Activated CD4-positive, CD25-positive, alpha-beta regulatory T cell (primary cell): ENCODE data around the gene ADAM10.
"Not testable (repeated sequence)": the region's sequence is repeated elsewhere in the genome, so short reads cannot be mapped to it uniquely, and the experiment has no call there.

Source experiments
- DNase-seq, 4 experiments: peaks; one replicate each; lab custom pipeline; 2025; lab: John Stamatoyannopoulos, UW

ADAM10 gene

GRCh38 chr15:58677426-58677825, 72.1 kb downstream of the ADAM10 start:
- no peak for DNase-seq

GRCh38 chr15:58676766-58677165, 72.7 kb downstream of the ADAM10 start:
- no peak for DNase-seq

GRCh38 chr15:58671186-58671585, 78.3 kb downstream of the ADAM10 start:
- DNase-seq, result no peak

DNA sequence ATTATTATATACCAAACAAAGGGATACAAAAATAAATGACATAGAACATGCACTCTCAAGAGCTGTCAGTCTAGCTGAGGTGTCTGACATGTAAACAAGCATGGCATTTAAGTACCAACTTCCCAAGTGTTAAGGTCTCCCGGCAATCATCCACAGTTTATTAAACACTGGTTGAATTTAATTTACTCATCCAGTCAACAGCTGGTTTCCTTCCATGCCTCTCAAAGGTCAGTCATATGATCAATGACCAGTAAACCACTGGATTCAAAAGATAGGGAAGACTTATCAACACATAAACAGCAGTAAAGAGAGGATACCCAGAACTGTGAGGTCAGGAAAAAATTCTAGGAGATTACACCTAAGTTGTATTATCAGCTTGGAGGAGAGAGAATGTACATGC, 80.4 kb downstream of the ADAM10 start:
- no peak for DNase-seq

GRCh38 chr15:58666957-58667356, 82.5 kb downstream of the ADAM10 start:
- no peak for DNase-seq

DNA sequence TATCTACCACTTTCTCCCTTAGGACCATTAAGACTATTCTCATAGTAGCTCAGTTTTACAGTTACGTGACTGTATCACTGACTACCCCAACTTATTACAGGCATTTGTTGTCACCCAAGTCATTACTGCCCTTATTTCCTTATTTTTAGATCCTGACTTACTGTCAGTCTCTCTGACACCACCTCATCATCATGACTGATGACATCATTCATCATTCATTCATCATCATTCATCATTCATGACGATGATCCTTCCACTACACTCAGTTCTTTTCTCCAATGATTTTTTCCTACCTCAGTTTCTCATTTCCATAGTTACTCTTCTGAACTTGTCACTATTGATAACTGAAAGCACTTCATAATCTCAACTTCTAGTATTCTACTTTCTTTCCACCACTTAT, 83.8 kb downstream of the ADAM10 start:
- DNase-seq, result no peak

DNA sequence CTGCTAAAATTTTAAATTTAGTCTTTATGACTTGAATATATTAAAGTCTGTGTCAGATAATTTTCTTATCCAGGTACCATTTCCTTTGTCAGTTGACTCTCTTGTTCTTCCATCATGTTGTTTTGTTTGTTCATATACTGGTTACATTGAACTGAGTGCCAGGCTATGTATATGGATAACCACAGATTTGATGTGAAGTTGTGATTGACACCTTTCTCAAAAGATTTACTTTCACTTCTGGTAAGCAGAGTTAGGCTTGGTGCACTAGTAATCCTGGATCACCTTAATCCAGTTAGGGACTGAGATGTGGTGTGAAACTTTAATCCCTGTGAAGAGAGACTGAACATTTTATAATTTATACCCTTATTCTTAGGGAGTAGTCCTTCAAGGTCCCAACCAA, 99.4 kb downstream of the ADAM10 start:
- DNase-seq, result no peak

- DNase-seq, result no peak
These were observed 100.3 kb downstream of the ADAM10 start for GRCh38 chr15:58649175-58649574.

DNA sequence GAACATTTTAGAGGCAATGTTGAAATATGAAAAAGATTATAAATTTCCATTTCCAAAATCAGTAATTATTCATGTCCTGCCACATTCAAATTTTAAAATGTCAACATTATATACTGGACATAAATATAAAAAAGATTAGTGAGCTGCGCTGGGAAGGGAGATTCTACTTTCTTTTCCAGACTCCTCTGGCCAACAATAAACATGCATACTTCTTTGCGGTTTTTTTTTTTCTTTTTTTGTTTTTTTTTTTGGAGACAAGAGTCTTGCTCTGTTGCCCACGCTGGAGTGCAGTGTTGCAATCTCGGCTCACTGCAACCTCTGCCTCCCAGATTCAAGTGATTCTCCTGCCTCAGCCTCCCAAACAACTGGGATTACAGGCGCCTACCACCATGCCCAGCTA, 105.5 kb downstream of the ADAM10 start:
- DNase-seq, result no peak

DNA sequence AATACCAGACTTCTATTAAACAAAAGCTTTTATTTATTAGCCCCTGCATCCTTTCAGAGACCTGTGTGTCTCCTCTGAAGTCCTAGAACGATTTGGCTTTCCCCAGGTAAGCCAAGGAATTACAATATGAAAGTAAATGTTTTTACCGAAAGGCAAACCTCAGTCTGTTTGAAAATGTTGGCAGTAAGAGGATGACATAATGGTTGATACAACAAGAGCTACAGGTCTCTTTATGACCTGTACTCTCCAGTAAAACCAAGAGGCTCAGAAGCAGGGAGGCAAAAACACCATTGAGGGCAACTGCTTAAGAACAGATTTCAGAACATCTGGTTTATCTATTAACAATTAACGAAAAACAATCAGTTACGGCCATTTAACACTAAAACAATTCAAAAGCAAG, 107.8 kb downstream of the ADAM10 start:
- DNase-seq, result no peak

DNA sequence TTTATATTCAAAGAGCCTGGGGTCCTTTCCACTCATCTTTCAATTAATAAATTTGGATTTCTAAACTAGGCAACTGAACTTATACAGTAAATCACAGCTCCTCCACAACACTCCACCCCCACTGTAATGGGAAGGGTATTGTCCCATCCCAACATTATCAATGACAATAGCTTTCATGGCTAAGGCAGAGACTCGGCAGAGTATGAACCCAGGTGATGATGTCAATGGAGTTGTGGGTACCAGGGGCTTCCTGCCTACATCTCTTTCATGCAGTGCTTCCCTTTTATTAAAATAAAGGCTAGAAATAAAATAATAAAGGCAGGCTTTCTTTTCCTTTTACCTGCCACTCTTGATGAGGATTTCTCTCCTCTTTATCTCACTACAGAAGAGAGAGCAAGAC, 109.5 kb downstream of the ADAM10 start:
- no peak for DNase-seq

- no peak for DNase-seq
These were observed 110.3 kb downstream of the ADAM10 start for GRCh38 chr15:58639002-58639756.

- no peak for DNase-seq
These were observed 116.7 kb downstream of the ADAM10 start for GRCh38 chr15:58632789-58633188.

GRCh38 chr15:58631319-58631718, 118.2 kb downstream of the ADAM10 start:
- no peak for DNase-seq

DNA sequence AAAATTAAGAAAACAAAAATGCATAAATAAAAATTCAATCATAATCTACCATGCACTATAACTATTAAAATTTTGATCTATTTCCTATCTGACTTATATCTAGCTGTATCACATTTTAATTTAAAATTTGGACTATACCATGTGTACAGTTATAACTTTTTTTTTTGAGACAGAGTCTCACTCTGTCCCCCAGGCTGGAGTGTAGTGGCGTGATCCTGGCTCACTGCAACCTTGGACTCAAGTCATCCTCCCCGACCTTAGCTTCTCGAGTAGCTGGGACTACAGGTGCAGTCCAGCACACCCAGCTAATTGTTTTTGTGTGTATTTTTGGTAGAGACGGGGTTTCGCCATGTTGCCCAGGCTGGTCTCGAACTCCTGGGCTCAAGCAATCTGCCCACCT, 119.9 kb downstream of the ADAM10 start:
- no peak for DNase-seq

- DNase-seq, result no peak
These were observed 121.1 kb downstream of the ADAM10 start for GRCh38 chr15:58628206-58628947.

DNA sequence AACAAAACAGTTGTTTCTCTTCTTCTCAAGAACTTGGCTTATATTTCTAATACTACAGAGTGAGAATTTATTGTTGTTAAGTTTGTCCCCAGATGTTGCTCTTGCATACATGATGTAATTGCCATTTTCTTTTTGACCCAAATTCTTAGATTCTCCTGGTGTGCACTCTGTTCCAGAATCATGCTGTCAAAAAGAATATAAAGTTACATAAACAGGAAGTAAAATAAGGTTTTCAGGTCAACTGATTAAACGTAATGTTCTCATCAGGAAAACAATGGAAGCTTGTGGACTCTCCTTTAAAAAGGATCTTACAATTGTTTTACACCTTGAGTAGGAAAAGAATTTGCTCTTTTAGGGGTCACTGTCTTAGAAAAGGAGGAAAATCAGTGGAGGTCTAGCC, 121.8 kb downstream of the ADAM10 start:
- no peak for DNase-seq

GRCh38 chr15:58627046-58627445, 122.5 kb downstream of the ADAM10 start:
- DNase-seq, result no peak

- DNase-seq, result no peak
These were observed 123.1 kb downstream of the ADAM10 start for GRCh38 chr15:58626378-58626777.

DNA sequence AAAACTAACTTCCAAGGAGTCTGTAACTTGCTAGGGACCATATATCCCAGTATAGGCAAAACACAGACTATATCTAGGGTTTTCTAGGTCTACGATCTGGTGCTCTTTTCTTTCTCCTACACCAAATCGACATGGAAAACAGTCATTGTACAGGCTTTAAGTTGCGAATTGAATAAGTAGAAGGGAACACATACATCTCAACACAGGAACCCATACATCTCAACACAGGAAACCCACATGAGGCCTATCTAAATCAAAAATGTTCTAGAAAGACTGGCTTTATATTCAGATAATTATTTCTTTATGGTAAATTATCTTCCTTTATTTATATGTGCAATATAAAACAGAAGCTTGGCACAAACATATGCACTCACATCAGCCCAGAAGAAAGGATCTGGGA, 126.6 kb downstream of the ADAM10 start:
- DNase-seq, result no peak

GRCh38 chr15:58620268-58620667, 129.2 kb downstream of the ADAM10 start:
- DNase-seq, result not testable (repeated sequence)

GRCh38 chr15:58616171-58616570, 133.3 kb downstream of the ADAM10 start:
- DNase-seq, result no peak
